Ramos (cell line): ENCODE measurements around the gene ZNF133.
"Not testable (repeated sequence)": the region's sequence is repeated elsewhere in the genome, so short reads cannot be mapped to it uniquely, and the experiment has no call there.

Source experiments
- in situ Hi-C: fragments of 300-500 bp; cut with MboI; formaldehyde crosslinking; loops from one replicate; pipeline ENCODE4 v1.14.3; 2022; ENCODE audit warnings: low sequenced_read_pairs; ENCODE audit not compliant: unreplicated experiment

The ZNF133 gene

DNA sequence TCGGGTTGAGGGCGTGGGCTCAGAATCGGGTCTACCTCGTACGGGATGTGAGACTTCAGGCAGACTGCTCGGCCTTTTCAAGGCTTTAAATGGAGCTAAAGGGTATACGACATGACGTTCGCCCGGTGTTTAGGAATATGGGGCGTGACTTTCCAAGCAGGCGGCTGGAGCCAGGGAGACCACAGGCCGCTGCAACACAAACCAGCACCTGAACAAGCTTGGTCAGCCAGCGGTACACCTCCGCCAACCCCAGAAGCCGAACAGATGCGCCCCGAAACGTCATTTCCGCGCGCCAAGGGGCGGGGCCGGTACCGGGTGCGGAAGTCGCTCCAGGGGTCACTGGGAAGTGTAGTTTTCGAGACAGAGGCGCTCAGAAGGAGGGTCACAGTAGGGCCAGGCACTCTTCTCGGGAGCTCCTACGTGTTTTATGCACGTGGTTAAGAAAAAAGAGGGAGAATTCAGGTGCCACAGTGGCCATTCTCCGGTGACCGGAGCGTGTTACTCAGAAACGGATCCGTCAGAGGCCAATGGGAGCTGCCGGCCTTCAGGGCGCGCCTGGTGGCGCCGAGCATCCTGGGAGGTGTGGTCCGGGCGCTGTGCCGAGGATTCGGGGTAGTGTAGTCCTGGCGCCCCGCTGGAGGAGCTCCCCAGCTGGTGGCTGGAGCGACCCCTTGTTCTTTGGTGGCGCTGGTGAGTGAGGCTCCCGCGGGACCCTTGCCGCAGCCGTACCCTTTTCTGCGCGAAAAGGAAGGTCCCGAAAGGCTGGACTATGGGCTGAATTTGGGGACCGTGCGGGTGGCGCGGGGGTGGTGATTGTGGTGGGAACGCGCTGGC, at the start of gene ZNF133:
Gene ZNF133 (plus strand): TSS at position 613 of the 834 bp plus-strand sequence. CDS start 17,160 bp downstream, outside the sequence.
- in situ Hi-C loops = loop anchor here (25.0 kb wide), 1 partner anchor 776 kb away; no protein-coding TSS in a partner anchor

DNA sequence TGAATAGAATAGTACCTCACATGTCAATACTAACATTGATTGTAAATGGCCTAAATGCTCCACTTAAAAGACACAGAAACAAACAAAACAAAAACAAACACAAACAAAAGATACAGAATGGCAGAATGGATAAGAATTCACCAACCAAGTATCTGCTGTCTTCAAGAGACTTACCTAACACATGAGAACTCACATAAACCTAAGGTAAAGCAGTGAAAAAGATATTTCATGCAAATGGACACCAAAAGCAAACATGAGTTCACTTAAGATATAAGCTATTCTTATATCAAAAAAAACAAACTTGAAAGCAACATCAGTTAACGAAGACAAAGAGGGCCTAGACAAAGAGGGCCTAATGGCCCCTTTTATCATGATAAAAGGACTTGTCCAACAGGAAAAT, 47.3 kb upstream of the ZNF133 start:
- in situ Hi-C loops = no loop called here

DNA sequence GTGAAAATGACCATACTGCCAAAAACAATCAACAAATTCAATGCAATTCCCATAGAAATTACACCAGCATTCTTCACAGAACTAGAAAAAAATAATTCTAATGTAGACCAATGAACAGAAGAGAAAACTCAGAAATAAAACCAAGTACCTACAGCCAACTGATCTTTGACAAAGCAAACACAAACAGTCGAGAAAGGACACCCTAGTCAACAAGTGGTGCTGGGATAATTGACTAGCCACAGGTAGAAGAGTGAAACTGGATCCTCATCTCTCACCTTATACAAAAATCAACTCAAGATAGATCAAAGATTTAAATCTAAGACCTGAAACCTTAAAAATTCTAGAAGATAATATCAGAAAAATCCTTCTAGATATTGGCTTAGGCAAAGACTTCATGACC, 44.5 kb upstream of the ZNF133 start:
- in situ Hi-C loops = no loop called here

DNA sequence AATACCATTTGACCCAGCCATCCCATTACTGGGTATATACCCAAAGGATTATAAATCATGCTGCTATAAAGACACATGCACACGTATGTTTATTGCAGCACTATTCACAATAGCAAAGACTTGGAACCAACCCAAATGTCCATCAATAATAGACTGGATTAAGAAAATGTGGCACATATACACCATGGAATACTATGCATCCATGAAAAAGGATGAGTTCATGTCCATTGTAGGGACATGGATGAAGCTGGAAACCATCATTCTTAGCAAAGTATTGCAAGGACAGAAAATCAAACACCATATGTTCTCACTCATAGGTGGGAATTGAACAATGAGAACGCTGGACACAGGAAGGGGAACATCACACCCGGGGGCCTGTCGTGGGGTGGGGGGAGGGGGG, 39.8 kb upstream of the ZNF133 start:
- in situ Hi-C loops = not testable (repeated sequence)

DNA sequence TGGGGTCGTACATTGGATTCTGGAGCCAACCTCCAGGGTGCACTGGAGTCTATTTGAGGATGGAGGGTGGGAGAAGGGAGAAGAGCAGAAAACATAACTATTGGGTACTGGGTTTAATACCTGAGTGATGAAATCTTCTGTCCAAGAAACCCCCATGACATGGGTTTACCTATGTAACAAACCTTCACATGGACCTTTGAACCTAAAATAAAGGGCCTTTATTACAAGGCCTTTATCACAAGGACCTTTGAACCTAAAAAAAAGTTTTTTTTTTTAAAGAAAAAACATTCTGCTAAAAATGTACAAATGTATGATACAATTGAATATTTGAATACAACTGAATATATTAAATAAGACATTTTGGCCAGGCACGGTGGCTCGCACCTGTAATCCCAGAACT, 38.1 kb upstream of the ZNF133 start:
- in situ Hi-C loops = no loop called here

DNA sequence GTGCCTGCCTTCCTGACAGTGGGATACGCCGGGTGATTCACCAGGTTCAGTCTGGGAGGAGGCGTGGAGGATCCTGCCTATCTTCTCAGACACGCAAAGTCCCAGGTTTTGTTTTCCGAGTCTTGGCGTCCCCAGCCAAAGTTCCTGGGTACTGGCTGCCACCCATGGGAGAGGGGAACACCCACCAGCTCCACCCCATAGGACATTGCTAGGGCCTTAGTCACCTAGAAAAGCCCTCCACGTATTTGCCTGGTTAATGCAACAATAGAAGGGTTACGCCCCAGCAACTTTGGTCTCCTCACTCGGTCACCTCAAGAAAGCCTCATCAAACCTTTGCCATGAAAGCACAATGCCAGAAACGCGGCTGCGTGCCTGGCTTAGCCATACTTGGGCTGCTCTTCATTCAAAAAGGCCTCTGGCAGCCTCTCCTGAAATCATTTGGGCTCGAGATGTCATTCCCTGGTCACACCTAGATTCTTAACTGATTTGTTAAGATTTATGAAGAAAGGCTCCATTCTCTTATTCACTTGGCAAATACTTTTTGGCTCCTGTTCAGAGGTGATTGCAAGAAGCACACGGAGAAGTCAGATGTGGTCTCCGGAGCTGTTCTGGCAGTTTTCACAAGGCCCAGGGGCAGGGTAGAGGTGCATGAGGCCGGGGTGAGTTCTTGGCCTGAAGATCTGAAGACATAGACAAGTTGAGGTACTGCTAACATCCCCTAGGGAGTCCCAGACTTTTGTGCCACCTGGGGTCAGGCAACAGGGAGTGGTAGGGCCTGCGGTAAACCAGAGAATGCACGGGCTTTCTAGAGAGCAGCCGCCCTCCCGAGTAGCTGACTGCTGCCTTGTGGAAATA, 35.5 kb upstream of the ZNF133 start:
- in situ Hi-C loops = no loop called here

DNA sequence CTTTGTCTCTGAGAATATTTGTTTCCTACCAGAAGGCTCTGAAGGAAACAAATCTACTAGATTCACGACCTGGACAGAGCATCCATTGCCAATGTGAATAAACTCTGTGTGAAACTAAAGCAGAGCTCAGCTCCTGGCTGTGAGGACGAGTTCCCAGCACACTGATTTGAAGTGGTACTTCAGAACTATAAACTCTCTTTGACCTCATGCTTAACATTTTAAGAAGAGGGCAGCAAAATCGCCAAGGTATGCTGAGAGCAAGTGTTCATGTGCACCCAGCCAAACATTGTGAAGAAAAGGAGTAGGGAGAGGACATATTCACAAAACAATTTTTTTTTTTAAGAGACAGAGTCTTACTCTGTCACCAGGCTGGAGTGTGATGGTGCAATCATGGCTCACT, 33.7 kb upstream of the ZNF133 start:
- in situ Hi-C loops = no loop called here

DNA sequence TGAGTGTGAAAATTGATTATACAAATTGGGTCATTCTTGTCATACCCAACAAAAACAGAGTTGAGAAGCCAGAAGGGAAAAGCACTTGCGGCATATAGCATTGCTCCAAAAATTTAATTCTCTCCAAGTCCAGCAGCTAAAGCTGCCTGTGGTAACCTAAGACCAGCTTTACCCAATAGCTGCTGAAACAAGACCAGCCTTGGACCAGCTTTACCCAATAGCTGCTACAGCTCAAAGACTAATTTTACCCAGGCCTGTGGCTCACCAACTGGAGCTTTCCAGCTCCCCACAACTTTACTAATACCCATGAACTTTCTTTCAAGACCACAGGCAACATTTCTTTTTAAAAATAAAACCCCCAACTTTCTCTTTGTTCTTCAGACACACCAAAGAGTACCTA, 32.8 kb upstream of the ZNF133 start:
- in situ Hi-C loops = no loop called here

DNA sequence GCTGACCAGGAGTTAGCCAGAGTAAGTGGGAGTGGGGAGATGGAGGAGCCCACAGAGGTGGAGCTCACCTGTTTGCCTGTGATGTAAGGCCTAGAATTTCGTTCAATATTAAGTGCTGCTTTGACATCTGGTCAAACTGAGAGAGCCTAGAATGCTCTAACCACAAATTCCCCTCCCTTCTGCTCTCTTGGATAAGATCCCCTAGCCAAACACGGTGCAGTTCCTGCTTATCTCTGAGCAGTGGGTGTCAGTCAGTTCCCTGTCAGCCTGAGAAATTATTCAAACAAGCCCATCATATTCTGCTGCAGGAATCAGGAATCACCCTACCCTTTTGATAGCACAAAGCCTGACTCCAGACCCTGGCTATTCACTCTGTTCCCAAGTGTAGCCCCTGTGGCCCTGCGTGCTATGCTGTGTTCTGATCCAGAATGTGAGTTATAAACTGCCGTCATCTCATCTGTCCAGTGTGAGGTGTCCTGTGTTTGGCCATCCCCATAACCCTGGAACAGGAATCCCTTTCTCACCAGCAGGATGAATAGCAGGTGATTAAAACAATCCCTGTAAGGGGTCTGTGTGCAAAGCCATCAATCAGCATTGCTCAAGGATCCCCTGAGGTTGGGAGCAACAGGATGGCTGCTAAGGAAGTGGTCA, 31.8 kb upstream of the ZNF133 start:
- in situ Hi-C loops = no loop called here

DNA sequence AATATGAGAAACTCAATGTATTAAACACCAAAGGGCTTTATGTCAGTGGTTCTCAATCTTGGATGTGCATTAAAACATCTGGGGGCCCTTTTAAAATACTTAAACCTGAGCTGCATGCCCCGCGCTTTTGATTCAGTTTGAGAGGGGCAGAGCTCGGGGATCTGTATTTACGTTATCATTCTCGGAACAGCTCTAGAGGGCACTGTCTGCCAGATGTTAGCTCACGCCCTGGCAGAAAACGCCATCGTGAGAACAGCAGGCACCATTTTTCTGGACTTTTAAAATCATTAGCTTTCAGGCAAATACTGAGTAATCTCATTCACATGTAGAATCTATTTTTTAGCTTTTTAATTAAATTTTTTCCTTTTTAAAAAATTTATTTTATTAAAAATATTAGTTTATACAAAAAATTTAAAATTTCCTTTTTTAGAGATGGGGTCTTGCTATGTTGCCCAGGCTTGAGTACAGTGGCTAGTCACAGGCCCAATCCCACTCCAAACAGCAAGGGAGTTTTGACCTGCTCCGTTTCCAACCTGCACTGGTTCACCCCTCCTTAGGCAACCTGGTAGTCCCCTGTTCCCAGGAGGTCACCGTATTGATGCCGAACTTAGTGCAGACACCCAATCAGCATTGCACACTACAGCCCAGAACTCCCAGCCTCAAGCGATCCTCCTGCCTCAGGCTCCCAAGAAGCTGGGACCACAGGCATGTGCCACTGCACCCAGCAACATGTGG, 30.0 kb upstream of the ZNF133 start:
- in situ Hi-C loops = no loop called here

DNA sequence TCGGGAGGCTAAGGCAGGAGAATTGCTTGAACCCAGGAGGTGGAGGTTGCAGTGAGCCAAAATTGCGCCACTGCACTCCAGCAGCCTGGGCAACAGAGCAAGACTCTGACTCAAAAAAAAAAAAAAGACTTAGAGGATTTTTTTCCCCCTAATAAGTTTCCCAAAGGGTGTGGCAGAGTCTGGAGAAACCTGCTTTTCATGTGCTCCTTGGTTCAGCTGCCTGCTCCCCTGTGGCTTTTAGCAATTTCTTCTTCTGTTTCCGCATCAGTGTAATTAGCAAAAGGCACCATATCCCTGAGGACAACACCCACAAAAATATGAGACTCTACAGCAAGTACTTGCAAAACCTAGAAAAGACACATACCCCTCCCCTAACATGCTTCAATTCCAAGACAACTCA, 28.6 kb upstream of the ZNF133 start:
- in situ Hi-C loops = no loop called here

DNA sequence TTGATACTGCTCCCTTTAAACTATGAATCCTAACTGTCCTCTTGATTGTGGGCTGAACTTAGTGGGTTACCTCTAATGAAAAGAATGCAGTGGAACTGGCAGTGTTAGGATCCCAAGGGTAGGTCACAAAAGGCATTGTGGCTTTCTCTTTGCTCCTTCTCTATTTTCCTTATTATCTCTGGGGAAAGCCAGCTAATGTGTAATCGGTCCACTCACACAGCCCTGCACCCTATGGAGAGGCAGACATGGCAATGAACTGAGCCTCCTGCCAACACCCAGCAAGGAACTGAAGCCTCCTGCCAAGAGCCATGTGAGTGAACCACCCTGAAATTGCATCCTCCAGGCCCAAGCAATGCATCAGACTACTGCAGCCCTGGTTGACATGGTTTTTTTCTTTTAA, 24.6 kb upstream of the ZNF133 start:
- in situ Hi-C loops = no loop called here

DNA sequence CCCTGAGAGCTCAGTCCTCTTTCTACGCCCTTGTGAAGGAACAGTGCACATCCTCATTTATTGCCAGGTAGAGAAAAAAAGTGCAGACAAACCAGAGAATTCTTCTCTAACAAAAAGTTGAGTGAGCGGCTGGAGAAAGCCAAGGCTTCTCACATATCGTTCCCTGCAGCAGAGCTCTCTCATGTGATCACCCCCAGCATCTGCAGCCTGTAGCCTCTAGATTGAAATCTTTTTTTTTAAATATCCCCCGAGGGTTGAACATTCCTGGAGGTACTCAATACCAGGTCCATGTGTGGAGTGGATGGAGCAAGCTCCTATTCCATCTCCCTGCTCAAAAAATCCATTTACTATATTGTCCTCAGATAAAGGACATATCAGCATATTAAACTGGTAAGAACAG, 22.9 kb upstream of the ZNF133 start:
- in situ Hi-C loops = no loop called here

DNA sequence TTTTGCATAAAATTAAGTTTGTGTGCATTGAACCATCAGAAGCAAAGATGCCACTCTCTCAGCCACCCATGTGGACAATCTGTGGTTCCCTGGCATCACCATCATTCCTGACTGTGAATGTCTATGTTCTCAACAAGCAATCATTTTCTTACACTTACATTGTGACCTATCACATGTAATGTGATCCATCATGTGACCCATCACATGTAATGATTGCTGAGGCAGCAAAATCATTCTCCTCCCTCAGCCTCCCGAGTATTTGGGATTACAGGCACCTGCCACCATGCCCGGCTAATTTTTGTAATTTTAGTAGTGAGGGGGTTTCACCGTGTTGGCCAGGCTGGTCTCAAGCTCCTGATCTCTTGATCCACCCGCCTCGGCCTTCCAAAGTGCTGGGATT, 22.0 kb upstream of the ZNF133 start:
- in situ Hi-C loops = no loop called here

DNA sequence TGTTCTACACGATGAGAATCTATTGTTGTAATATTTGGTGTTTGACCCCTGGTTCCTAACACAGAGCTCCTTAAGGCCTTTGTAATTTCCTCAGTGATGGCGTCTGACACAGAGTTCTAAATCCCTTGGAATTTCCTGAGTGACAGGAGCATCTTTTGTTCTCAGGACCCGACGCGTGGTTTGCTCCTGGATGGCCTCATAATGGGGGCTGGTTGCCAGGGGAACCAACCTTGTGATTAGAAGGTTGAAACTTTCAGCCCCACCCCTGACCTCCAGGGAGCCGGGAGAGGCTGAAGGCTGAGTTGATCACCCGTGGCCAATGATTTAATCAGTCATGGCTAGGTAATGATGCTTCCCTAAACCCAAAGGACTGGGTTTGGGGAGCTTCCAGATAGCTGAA, 20.5 kb upstream of the ZNF133 start:
- in situ Hi-C loops = no loop called here

DNA sequence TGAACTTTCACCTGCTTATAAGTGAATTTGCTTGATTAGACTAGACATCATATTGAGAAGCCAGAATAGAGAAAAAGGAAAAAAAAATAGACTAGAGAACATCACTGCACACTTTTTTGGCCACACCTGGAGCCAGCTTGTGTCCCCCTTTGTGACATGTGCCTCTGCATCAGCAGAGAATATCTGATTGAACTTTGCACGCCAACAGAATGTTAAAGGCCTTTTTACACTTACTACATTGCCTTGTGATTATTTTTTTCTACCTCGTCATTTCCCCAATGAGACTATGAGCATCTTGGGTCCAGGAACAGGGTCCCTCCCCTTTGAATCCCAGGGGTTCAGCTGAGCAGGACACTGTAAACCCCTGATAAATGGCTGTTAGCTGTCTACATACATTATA, 17.2 kb upstream of the ZNF133 start:
- in situ Hi-C loops = no loop called here

DNA sequence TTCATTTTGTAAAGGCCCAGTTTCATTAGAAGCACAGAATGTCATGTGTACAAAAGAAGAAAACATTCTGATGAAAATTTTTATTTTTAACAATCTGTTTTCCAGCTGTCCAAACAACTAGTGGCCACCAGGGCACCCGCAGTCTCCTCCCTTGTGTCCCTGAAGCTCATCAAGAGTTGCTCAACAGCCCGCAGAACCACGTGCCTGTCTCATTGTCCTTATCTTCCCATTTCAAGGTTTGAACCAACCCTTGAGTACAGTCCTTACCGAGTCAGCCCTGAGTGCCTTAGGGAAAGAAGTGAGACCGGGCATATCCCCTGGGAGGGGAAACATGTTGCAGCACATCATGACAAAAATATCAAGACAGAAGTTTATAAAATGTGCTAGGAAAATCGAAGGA, 15.9 kb upstream of the ZNF133 start:
- in situ Hi-C loops = no loop called here

DNA sequence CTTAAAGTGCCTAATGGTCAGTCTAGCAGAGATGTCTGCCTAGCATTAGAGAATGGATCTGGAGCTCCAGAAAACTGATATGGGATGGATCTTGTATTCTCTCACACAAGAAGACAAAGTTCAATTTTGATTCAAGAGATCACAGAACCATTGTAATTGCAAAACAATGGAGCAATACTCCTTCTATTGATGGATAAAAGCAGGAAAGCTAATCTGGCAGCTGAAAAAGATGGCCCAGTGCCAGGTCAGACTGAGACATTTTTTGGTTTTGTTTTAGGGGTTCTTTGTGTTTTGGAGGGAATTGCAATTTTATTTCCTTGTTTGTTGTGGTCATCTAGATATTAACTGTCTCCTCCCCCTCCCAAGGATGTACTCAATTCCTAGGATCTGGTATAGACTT, 14.6 kb upstream of the ZNF133 start:
- in situ Hi-C loops = no loop called here

DNA sequence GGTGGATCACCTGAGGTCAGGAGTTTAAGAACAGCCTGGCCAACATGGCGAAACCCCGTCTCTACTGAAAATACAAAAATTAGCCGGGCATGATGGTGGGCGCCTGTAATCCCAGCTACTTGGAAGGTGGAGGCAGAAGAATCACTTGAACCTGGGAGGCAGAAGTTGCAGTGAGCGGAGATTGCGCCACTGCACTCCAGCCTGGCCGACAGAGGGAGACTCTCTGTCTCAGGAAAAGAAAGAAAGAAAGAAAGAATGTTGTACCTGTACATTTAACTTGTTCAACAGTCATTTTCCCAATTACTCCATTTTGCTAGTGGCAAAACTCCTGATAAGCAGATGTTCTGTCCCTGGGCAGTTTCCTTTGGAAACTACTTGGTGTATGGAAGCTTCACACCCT, 12.4 kb upstream of the ZNF133 start:
- in situ Hi-C loops = loop anchor here (25.0 kb wide), 1 partner anchor 764 kb away; no protein-coding TSS in a partner anchor

DNA sequence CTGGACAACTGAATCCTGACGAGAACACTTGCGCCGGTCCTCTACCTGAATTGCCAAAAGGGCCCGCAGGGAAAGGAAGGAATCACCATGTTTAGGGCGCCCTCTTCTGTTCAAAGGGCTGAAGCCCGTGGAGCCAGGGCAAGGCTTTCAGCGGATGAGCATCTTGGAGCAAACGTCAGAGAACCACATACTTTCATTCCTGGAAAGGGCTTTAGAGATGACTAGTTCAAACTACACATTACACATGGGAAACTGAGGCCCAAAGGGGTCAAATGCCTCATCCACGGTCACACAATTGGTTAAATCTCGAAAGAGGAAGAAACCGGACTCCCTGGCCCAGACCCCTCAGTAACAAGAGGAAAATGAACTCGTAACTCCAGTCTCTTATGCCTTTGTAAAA, 11.5 kb upstream of the ZNF133 start:
- in situ Hi-C loops = loop anchor here (25.0 kb wide), 1 partner anchor 765 kb away; no protein-coding TSS in a partner anchor
